A172 (cell line): Measurements from ENCODE around the gene PPFIA1. TPM values are rescaled to one million over a fixed set of nuclear protein-coding genes. Genes with fewer than 3 reads are reported as not detected.

Source experiments
- DNase-seq: peaks from one replicate; pipeline ENCODE4 v3.0.0-alpha.2; 2015; ENCODE audit warnings: low spot score
- total RNA-seq: library from RNA; depleted of rRNA; stranded (reverse); fragments of >200 nt; shearing (Covaris generic); gene quantifications from 2 replicates; pipeline ENCODE4 v1.2.3, GENCODE V29; 2014; rRNA removed

Gene PPFIA1
- 51.5 and 65.9 TPM in 2 replicates for total RNA-seq

- peak; percentile 90 for DNase-seq
These were observed at the start of gene PPFIA1 for GRCh38 chr11:70270104-70270876. Gene PPFIA1 (plus strand): TSS chr11:70270690. CDS start chr11:70272173, 1,483 bp downstream.

GRCh38 chr11:70220920-70221319 lies 49.6 kb upstream of the PPFIA1 start:
- DNase-seq, result peak; percentile 83

- no peak for DNase-seq
These were observed 44.8 kb upstream of the PPFIA1 start for GRCh38 chr11:70225681-70226177.

GRCh38 chr11:70226183-70226582 lies 44.3 kb upstream of the PPFIA1 start:
- DNase-seq, result no peak

GRCh38 chr11:70226967-70227366 lies 43.5 kb upstream of the PPFIA1 start:
- DNase-seq, result no peak

- no peak for DNase-seq
These were observed 40.8 kb upstream of the PPFIA1 start for GRCh38 chr11:70229737-70230136.

- DNase-seq, result no peak
These were observed 40.2 kb upstream of the PPFIA1 start for GRCh38 chr11:70230151-70230839.

GRCh38 chr11:70230840-70231710 lies 39.4 kb upstream of the PPFIA1 start:
- no peak for DNase-seq

GRCh38 chr11:70233034-70233433 lies 37.5 kb upstream of the PPFIA1 start:
- no peak for DNase-seq

GRCh38 chr11:70233511-70233934 lies 37.0 kb upstream of the PPFIA1 start:
- DNase-seq, result peak; percentile 99

- DNase-seq, result no peak
These were observed 36.5 kb upstream of the PPFIA1 start for GRCh38 chr11:70233962-70234361.

- DNase-seq, result peak; percentile 53
These were observed 30.2 kb upstream of the PPFIA1 start for GRCh38 chr11:70240337-70240736.

- DNase-seq, result no peak
These were observed 28.8 kb upstream of the PPFIA1 start for GRCh38 chr11:70241709-70242108.

- no peak for DNase-seq
These were observed 27.6 kb upstream of the PPFIA1 start for GRCh38 chr11:70242885-70243284.

GRCh38 chr11:70243912-70244652 lies 26.4 kb upstream of the PPFIA1 start:
- DNase-seq, result peak; percentile 79

GRCh38 chr11:70244698-70245097 lies 25.8 kb upstream of the PPFIA1 start:
- DNase-seq, result peak; percentile 97

- peak; percentile 64 for DNase-seq
These were observed 24.3 kb upstream of the PPFIA1 start for GRCh38 chr11:70246196-70246595.

- no peak for DNase-seq
These were observed 23.3 kb upstream of the PPFIA1 start for GRCh38 chr11:70247042-70247709.

GRCh38 chr11:70247710-70248072 lies 22.8 kb upstream of the PPFIA1 start:
- peak; percentile 43 for DNase-seq

GRCh38 chr11:70250876-70251658 lies 19.4 kb upstream of the PPFIA1 start:
- DNase-seq, result no peak
